ENCODE results near the gene CAB39L. TPM values are rescaled to one million over a fixed set of nuclear protein-coding genes. Genes with fewer than 3 reads are reported as not detected.
A peak's percentile ranks its signal among the peaks of the same experiment; 100 is the strongest.

The CAB39L gene
- total RNA-seq, 4 donors from 2014 or later, result 75.4 to 119 (median 81.8) TPM

GRCh38 chr13:49303533-49304252 is 140.2 kb downstream of the CAB39L start:
- Histone ChIP-seq H3K4me3 (no peak overlapping the region), H3K27ac (replicated peaks in 1 of 4) (peak overlapping the region; percentile 34 to 90 (median 84)), H3K4me1 (peaks cover 36 to 83% (median 76%) of the 10 kb centered on the region in 4 donors), H3K27me3 (no peaks in the 10 kb centered on the region), H3K36me3 (peaks cover 0 to 12% (median 0%) of the 10 kb centered on the region in 4 donors), H3K9me3 (no peaks in the 10 kb centered on the region)
- peak in 1 of 2 donors; percentile 48 for TF ChIP-seq POLR2AphosphoS5 (IDR thresholded peaks at IDR 0.05)
- no peak for TF ChIP-seq CTCF (IDR thresholded peaks at IDR 0.05)
- 71% methylated on average over 10 of the region's 11 CpGs for WGBS
- intact Hi-C loops (cut with DNase I), result loop anchor here (5.0 kb wide), 1 partner anchor 304 kb away; no protein-coding TSS in a partner anchor
- no peak for DNase-seq (ENCODE audit: extremely low spot score)

- TF ChIP-seq CTCF (IDR thresholded peaks at IDR 0.05), result no peak
- no peak for TF ChIP-seq EP300 (IDR thresholded peaks at IDR 0.05)
- no peak for TF ChIP-seq POLR2AphosphoS5 (IDR thresholded peaks at IDR 0.05)
- no peak for TF ChIP-seq POLR2A (IDR thresholded peaks at IDR 0.05; ENCODE audit: low read depth)
- WGBS, result 82% methylated on average over 9 of the region's 9 CpGs
- Histone ChIP-seq H3K36me3 (peaks cover 0 to 12% (median 0%) of the 10 kb centered on the region in 4 donors), H3K4me1 (peaks cover 28 to 74% (median 68%) of the 10 kb centered on the region in 4 donors), H3K4me3 (no peak overlapping the region), H3K27me3 (no peaks in the 10 kb centered on the region), H3K27ac (replicated peaks in 1 of 4) (peak overlapping the region in 2 of 4 donors; percentile 50 to 90), H3K9me3 (no peaks in the 10 kb centered on the region)
- intact Hi-C loops (cut with DNase I), result loop anchor here (5.0 kb wide), 1 partner anchor 304 kb away; no protein-coding TSS in a partner anchor
- no peak for DNase-seq (ENCODE audit: extremely low spot score)
These were observed 141.0 kb downstream of the CAB39L start for GRCh38 chr13:49302817-49303216.

- DNase-seq (ENCODE audit: extremely low spot score), result no peak
- H3K4me1 ChIP-seq, result peaks cover 22 to 68% (median 62%) of the 10 kb centered on the region in 4 donors
- peaks cover 0 to 12% (median 0%) of the 10 kb centered on the region in 4 donors for H3K36me3 ChIP-seq
- TF ChIP-seq POLR2A (IDR thresholded peaks at IDR 0.05; ENCODE audit: low read depth) (no peak), POLR2AphosphoS5 (IDR thresholded peaks at IDR 0.05) (no peak), CTCF (IDR thresholded peaks at IDR 0.05) (no peak), EP300 (IDR thresholded peaks at IDR 0.05) (no peak)
- H3K27ac ChIP-seq (replicated peaks in 1 of 4), result peak overlapping the region in 3 of 4 donors; percentile 31 to 50 (median 36)
- H3K9me3 ChIP-seq, result no peaks in the 10 kb centered on the region
- intact Hi-C loops (cut with DNase I), result loop anchor here (5.0 kb wide), 1 partner anchor 305 kb away; no protein-coding TSS in a partner anchor
- no peak overlapping the region for H3K4me3 ChIP-seq
- no peaks in the 10 kb centered on the region for H3K27me3 ChIP-seq
- whole genome bisulfite sequencing, result 64% methylated on average over 7 of the region's 7 CpGs
These were observed 141.6 kb downstream of the CAB39L start for GRCh38 chr13:49302222-49302621.

- no peak for DNase-seq (ENCODE audit: extremely low spot score)
- Histone ChIP-seq H3K4me3 (peak overlapping the region; percentile 29 to 51 (median 38)), H3K9me3 (no peaks in the 10 kb centered on the region), H3K27me3 (no peaks in the 10 kb centered on the region), H3K4me1 (peaks cover 22 to 56% (median 49%) of the 10 kb centered on the region in 4 donors), H3K27ac (replicated peaks in 1 of 4) (peak overlapping the region in 2 of 4 donors; percentile 31 to 50), H3K36me3 (peaks cover 0 to 5% (median 0%) of the 10 kb centered on the region in 4 donors)
- 35% methylated on average over 16 of the region's 20 CpGs for WGBS
- TF ChIP-seq EP300 (IDR thresholded peaks at IDR 0.05) (no peak), POLR2A (IDR thresholded peaks at IDR 0.05; ENCODE audit: low read depth) (no peak), CTCF (IDR thresholded peaks at IDR 0.05) (peak; percentile 86 to 94 (median 86)), POLR2AphosphoS5 (IDR thresholded peaks at IDR 0.05) (peak in 1 of 2 donors; percentile 31)
- intact Hi-C loops (cut with DNase I), result loop anchor here (1.0 to 5.0 kb wide), 2 partner anchors 137 to 306 kb away; no protein-coding TSS in a partner anchor
These were observed 142.9 kb downstream of the CAB39L start for GRCh38 chr13:49300739-49301589.
